Middle frontal gyrus (tissue), 1 donor: ENCODE results near the gene MASP1.

Experiments
- DNase-seq: peaks from one replicate; pipeline ENCODE4 v3.0.0-alpha.2; 2015; ENCODE audit warnings: low spot score; ENCODE audit errors: extremely low spot score

MASP1 gene, protein sequence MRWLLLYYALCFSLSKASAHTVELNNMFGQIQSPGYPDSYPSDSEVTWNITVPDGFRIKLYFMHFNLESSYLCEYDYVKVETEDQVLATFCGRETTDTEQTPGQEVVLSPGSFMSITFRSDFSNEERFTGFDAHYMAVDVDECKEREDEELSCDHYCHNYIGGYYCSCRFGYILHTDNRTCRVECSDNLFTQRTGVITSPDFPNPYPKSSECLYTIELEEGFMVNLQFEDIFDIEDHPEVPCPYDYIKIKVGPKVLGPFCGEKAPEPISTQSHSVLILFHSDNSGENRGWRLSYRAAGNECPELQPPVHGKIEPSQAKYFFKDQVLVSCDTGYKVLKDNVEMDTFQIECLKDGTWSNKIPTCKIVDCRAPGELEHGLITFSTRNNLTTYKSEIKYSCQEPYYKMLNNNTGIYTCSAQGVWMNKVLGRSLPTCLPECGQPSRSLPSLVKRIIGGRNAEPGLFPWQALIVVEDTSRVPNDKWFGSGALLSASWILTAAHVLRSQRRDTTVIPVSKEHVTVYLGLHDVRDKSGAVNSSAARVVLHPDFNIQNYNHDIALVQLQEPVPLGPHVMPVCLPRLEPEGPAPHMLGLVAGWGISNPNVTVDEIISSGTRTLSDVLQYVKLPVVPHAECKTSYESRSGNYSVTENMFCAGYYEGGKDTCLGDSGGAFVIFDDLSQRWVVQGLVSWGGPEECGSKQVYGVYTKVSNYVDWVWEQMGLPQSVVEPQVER

GRCh38 chr3:187291512-187292132 is at the start of gene MASP1:
MASP1 (minus strand) TSS chr3:187291737; CDS start chr3:187291632, 105 bp downstream.
- DNase-seq, result no peak

GRCh38 chr3:187340578-187340977 is 49.0 kb upstream of the MASP1 start:
- no peak for DNase-seq

GRCh38 chr3:187336322-187336721 is 44.8 kb upstream of the MASP1 start:
- no peak for DNase-seq

DNA sequence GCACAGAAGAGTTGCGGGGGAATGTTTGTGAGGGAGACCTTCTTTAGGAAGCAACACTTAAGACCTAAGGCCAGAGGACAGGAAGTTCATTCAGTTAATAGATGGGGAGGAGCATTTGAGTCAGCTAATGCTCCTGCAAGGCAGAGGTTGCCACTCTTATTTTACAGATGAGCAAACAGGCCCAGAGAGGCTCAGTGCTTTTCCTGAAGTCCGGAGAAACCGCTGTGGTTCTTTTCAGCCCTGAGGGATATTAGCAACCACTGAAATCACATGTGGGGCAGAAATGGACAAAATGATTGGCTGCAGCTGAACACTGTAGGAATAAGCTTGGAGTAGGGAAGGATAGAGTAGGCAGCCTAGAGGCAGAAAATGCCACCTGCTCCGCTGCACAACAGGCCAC is 43.4 kb upstream of the MASP1 start:
- DNase-seq, result no peak

GRCh38 chr3:187328691-187329090 is 37.2 kb upstream of the MASP1 start:
- no peak for DNase-seq

DNA sequence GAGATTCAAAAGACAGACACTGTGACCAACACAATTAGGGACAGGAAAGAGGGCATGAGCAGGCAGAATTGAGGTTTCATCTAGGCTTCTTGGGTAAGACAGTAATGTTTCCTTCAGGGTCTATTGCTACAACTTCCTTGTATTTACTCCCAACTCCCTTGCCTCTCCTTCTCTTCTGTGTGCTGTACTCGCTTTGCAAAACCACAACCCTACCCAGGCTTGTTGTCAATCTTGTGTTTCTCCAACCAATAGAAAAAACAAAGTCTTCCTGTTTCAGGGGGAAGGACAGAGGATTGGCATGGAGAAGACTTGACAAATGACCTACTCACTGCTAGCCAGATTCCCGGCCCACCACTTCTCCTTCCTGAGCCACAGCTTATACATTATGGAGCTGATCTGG is 36.3 kb upstream of the MASP1 start:
- DNase-seq, result no peak

- DNase-seq, result no peak
These were observed 34.1 kb upstream of the MASP1 start for GRCh38 chr3:187325632-187326031.

GRCh38 chr3:187323091-187323490 is 31.6 kb upstream of the MASP1 start:
- no peak for DNase-seq

DNA sequence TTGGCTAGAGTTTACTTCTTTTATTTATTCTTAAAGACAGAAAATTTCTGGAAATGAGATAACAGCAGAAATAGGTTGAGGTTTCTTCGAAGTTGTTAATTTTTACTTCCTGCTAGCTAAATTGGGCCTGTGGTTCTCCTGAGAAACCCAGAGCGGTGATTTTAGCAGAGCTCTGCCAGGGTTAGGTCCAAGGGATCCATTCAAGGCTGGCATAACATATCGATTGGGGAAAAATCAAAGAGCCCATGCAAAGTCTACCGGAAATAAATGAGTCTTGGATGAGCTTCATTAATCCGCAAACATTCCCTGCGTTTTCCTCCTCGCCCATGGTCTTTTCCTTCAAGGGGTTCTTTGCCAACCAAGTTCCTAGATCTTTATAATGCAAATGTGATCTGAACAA is 30.8 kb upstream of the MASP1 start:
- DNase-seq, result no peak

- no peak for DNase-seq
These were observed 30.2 kb upstream of the MASP1 start for GRCh38 chr3:187321766-187322165.

- peak; percentile 44 for DNase-seq
These were observed 28.3 kb upstream of the MASP1 start for GRCh38 chr3:187319699-187320302.

DNA sequence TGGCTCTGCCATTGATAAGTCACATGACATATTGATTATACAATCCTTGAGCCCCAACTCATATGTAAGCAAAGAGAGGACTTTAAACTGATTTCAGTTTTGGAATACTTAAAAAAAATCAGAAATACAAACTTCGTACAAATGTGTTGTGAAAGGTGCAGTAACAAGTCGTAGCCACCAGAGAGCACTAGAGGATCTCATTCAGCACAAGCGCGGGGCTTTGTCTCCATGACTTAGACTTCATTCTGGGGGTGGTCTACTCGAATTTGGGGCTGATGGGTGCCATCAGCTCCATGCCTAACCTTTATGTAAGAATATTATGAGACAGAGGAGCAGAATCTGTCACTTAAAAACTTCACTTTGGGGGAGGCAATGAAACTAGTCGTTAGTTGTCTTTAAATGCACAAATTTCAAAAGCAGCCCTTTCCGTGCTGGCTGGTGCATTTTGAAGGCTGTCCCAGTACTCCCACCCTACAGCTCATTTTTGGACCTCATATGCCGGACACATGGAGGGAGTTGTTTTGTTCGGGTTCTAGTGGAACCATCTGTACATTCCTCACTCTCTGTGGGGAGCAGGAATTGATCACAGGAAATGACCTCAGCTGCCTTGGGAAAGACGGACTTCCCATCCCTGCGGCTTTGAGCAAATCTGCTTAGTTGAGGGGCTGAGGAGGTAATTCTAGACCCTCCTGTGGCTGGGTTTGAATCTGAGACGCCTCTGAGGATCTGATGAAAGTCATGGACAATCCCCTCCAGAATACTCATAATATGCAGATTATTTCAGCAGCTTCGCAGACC is 27.5 kb upstream of the MASP1 start:
- peak; percentile 43 for DNase-seq

GRCh38 chr3:187315872-187316271 is 24.3 kb upstream of the MASP1 start:
- no peak for DNase-seq

GRCh38 chr3:187314176-187314575 is 22.6 kb upstream of the MASP1 start:
- no peak for DNase-seq

GRCh38 chr3:187310954-187311470 is 19.5 kb upstream of the MASP1 start:
- no peak for DNase-seq

- DNase-seq, result no peak
These were observed 18.7 kb upstream of the MASP1 start for GRCh38 chr3:187310226-187310625.

GRCh38 chr3:187305881-187306280 is 14.3 kb upstream of the MASP1 start:
- DNase-seq, result no peak

DNA sequence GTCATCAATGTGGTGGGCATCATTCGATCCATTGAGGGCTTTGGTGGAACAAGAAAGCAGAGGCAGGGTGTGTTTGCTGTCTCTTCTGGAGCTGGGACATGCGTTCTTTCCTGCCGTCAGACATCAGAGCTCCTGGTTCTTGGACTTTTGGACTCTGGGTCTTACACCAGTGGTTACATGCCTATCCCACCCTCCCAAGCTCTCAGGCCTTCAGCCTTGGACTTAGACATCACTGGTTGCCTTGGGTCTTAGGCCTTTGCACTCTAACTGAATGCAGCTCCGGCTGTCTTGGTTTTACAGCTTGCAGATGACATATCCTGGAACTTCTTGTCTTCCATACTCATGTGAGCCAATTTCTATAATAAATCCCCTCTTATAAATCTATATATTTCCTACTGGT is 8.1 kb upstream of the MASP1 start:
- DNase-seq, result no peak

GRCh38 chr3:187296911-187297310 is 5.4 kb upstream of the MASP1 start:
- DNase-seq, result no peak

- no peak for DNase-seq
These were observed 4.5 kb upstream of the MASP1 start for GRCh38 chr3:187296058-187296457.
